ENCODE data around the gene PSMA7. TPM values are rescaled to one million over a fixed set of nuclear protein-coding genes. Genes with fewer than 3 reads are reported as not detected.
A peak's percentile ranks its signal among the peaks of the same experiment; 100 is the strongest.
"Not testable (repeated sequence)": the region's sequence is repeated elsewhere in the genome, so short reads cannot be mapped to it uniquely, and the experiment has no call there.

PSMA7 gene
- total RNA-seq, 2 experiments from 2014 or later: 333 to 352 TPM

DNA sequence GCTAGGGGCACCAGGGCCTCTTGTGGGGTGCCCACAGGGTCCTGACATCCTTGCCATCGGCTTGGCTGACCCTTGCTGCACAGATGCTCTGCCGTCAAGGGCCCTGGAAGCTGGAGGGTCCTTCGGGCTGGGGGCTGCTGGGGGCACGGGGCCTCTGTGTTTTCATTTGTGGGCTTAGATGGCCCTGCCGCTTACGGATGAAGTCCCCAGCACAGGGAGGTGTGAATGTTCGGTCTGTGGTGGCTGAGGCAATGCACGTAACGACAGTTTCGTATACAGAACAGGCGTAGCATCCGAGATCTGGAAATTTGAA, 14.8 kb upstream of the PSMA7 start:
- CTCF ChIA-PET: no interaction called here
- POLR2A ChIA-PET: no interaction called here
- H3K27ac Mint-ChIP-seq: no peak overlapping the region
- peaks cover 16% of the 10 kb centered on the region for H3K4me1 Mint-ChIP-seq (ENCODE audit: low read depth)
- peaks cover 3% of the 10 kb centered on the region for H3K9me3 Mint-ChIP-seq (ENCODE audit: insufficient read depth)
- H3K36me3 Mint-ChIP-seq (ENCODE audit: low read depth): peaks cover 36% of the 10 kb centered on the region
- H3K4me3 Mint-ChIP-seq: no peak overlapping the region
- DNase-seq (no peak), ATAC-seq (no peak)
- no peaks in the 10 kb centered on the region for H3K27me3 Mint-ChIP-seq (ENCODE audit: low read depth)

DNA sequence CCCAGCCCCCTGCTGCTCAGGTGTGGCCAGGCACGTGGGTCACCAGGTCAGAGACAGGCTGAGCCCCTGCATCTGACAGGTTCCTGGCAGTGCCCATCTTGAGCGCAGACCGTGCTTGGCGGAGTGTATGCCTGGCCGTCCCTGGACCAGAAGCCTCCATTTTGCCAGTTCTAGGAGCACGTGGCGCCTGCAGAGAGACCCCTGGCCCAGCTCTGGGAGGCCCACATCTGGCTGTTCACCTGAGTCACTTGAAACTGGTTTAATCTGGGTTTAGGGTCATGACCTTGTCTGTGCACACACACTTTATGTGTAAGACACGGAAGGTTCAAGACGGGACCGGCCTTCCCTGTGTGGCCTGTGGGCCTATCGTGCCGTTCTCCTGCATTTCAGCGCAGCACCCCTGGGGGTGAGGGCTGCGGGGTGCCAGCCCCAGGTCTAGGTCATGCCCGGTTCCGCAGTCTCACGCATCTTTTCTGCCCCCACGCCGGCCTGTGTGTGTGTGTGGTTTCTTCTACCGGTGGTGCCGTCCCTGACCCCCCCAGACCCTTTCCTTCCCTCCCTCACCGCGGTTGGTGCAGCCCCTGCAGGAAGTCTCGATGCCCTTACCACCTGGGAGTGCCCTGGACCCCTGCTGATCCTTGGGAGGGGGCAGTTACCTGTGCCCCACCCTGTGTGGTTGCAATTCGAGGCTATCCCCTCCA, 14.3 kb upstream of the PSMA7 start:
- ATAC-seq: no peak
- no peak for DNase-seq
- Mint-ChIP-seq H3K36me3 (ENCODE audit: low read depth) (peaks cover 41% of the 10 kb centered on the region), H3K4me3 (no peak overlapping the region), H3K27ac (no peak overlapping the region), H3K27me3 (ENCODE audit: low read depth) (no peaks in the 10 kb centered on the region), H3K4me1 (ENCODE audit: low read depth) (peaks cover 16% of the 10 kb centered on the region), H3K9me3 (ENCODE audit: insufficient read depth) (peaks cover 3% of the 10 kb centered on the region)
- POLR2A ChIA-PET: no interaction called here
- CTCF ChIA-PET: no interaction called here

DNA sequence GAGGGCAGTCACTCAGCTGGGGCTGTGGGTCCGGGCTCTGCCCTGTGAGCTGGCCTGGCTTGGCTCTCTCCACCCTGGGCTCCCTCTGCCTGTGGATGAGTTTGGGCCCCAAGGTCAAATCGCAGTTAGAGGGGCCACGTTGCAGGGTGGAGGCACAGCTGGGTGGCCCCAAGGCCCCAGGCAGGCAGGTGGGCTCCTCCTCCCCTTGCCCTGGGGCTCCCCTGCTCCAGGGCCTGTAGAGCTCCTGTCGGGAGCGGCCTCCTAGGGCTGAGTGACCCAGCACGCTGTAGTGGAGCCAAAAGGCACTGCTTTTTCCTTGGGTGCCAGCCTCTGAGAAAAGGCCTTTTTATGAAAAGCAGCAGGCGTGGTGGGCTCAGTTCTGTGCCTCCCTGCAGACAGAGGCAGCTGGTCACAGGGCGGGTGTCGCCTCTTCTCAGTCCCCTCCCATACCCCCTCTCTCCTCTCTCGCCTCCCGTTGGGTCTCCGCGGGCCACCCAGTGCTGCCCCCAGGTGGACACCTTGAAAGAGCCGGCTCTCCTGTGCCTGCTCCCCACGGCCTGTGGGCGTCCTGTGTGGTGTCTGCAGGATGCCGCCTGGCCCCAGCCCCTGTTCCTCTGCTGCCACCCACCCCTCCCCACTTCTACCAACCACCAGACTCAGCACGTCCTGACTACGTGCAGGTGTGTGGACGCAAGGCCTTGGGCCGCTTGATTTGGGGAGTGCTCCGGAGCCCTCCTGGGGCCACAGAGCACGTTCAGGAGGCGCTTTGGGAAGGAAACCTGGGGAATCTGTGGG, 13.6 kb upstream of the PSMA7 start:
- H3K27ac Mint-ChIP-seq: no peak overlapping the region
- ATAC-seq (peak; percentile 85), DNase-seq (peak; percentile 79)
- peaks cover 47% of the 10 kb centered on the region for H3K36me3 Mint-ChIP-seq (ENCODE audit: low read depth)
- peaks cover 3% of the 10 kb centered on the region for H3K9me3 Mint-ChIP-seq (ENCODE audit: insufficient read depth)
- ChIA-PET POLR2A (interaction anchor here (0.5 kb wide), 1 partner anchor 257 kb away, joined by 3 read pairs; no protein-coding TSS in a partner anchor), CTCF (interaction anchor here (1.1 kb wide), 2 partner anchors 12 to 146 kb away, joined by 4 to 5 read pairs; no protein-coding TSS in a partner anchor)
- H3K4me1 Mint-ChIP-seq (ENCODE audit: low read depth): peaks cover 16% of the 10 kb centered on the region
- no peaks in the 10 kb centered on the region for H3K27me3 Mint-ChIP-seq (ENCODE audit: low read depth)
- H3K4me3 Mint-ChIP-seq: no peak overlapping the region

DNA sequence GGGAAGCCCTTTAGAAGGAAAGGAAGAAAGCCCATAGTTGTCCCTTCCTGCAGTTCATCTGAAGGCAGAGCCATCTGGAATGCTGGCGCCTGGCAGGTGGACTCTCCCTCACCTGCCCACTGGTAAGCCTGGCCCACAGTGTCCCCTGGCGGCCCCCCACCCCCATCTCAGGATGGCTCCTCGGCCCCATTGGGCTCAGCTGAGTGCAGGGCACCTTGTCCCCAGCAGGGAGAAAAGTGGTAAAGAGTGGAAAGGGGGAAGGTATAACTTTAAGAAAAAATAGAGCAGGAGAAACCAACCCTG, 13.0 kb upstream of the PSMA7 start:
- ATAC-seq: no peak
- POLR2A ChIA-PET: interaction anchor here (0.5 kb wide), 1 partner anchor 256 kb away, joined by 3 read pairs; no protein-coding TSS in a partner anchor
- Mint-ChIP-seq H3K4me3 (no peak overlapping the region), H3K27ac (no peak overlapping the region), H3K4me1 (ENCODE audit: low read depth) (peaks cover 16% of the 10 kb centered on the region), H3K27me3 (ENCODE audit: low read depth) (no peaks in the 10 kb centered on the region), H3K36me3 (ENCODE audit: low read depth) (peaks cover 46% of the 10 kb centered on the region), H3K9me3 (ENCODE audit: insufficient read depth) (peaks cover 3% of the 10 kb centered on the region)
- DNase-seq: no peak
- CTCF ChIA-PET: interaction anchor here (1.1 kb wide), 2 partner anchors 12 to 145 kb away, joined by 4 to 5 read pairs; no protein-coding TSS in a partner anchor

DNA sequence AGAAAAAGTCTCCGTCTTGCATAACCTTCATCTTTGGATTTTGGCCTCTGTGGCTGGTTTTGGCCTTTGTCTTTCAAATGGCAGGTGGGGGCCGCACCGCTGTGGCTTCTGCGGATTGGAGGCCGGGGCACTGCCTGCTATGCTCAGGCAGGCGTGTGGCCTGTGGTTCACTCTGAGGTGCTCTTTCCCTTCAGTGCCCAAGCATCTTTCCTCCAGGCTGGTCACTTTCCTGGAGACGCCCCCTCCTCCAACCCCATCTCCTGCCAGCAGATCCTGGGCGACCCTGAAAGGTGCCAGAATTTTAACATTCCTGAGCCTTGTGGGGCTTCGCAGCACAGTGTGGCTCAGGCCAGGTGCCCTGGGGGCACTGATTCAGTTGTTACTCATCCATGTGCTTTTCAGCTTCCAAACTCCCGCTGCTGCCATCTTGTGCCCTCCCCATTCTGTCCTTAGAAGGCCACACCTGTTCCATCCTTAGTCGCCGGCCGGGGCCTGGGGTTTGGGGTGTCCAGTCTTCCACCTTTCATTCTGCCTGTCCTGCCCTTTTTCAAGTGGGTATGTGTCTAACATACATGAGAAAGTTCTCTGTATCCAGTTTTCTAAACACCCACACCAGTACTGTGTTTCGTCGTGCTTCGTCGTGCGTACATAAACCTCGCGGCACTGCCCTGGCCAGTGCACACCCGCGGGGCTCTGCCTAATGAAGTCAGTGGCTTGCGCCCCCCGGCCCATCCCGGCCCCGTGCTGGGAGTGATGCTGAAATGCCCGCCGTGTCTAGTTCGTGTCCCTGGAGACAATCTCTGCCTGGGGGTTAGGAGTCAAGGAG, 12.4 kb upstream of the PSMA7 start:
- H3K9me3 Mint-ChIP-seq (ENCODE audit: insufficient read depth): peaks cover 3% of the 10 kb centered on the region
- CTCF ChIA-PET: interaction anchor here (1.1 kb wide), 2 partner anchors 11 to 145 kb away, joined by 4 to 5 read pairs; no protein-coding TSS in a partner anchor
- H3K27me3 Mint-ChIP-seq (ENCODE audit: low read depth): no peaks in the 10 kb centered on the region
- POLR2A ChIA-PET: no interaction called here
- peaks cover 43% of the 10 kb centered on the region for H3K36me3 Mint-ChIP-seq (ENCODE audit: low read depth)
- no peak overlapping the region for H3K4me3 Mint-ChIP-seq
- peaks cover 15% of the 10 kb centered on the region for H3K4me1 Mint-ChIP-seq (ENCODE audit: low read depth)
- H3K27ac Mint-ChIP-seq: no peak overlapping the region
- ATAC-seq: no peak
- no peak for DNase-seq

DNA sequence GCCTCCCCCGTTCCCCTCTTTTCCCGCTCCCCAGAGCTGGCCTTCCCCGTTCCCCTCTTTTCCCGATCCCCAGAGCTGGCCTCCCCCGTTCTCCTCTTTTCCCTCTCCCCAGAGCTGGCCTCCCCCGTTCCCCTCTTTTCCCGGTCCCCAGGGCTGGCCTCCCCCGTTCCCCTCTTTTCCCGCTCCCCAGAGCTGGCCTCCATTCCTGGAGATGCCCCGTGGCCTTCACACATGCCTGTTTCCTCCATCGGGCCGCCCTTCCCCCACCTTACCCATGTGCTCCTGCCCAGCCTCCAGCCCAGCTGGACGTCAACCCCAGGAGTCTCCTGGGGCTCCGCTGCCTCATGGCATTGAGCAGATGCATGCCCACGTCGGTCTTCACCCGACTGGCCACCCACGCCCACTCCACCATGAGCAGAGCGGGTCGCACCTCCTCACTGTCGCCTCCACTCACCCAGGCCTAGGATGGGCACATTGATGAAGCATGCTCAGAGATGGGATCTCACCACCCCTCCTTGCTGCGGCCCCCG, 8.7 kb upstream of the PSMA7 start:
- ChIA-PET POLR2A (no interaction called here), CTCF (no interaction called here)
- Mint-ChIP-seq H3K27ac (no peak overlapping the region), H3K4me1 (ENCODE audit: low read depth) (peaks cover 3% of the 10 kb centered on the region), H3K9me3 (ENCODE audit: insufficient read depth) (peaks cover 3% of the 10 kb centered on the region), H3K4me3 (no peak overlapping the region), H3K36me3 (ENCODE audit: low read depth) (peaks cover 34% of the 10 kb centered on the region), H3K27me3 (ENCODE audit: low read depth) (no peaks in the 10 kb centered on the region)
- DNase-seq (no peak), ATAC-seq (no peak)

DNA sequence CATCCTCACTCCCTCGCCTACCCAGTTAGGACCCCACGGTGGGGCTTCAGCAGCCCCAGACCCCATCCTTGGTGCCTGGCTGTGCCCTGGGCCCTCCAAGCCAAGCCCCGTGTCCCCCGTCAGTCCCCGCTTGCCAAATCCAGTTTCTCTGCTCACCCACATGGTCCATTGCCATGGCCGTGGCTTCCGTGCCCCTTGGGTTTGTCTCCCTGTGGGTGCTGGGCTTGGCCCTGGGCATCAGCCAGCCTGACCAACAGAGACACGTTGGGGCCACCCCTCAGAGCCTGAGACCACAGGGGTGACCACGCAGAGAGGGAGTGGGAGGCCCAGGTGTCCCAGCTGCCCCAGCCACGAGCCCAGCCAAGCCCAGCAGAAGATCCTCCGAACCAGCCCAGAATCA, 8.0 kb upstream of the PSMA7 start:
- H3K4me1 Mint-ChIP-seq (ENCODE audit: low read depth): peaks cover 3% of the 10 kb centered on the region
- ATAC-seq: no peak
- H3K27ac Mint-ChIP-seq: no peak overlapping the region
- H3K4me3 Mint-ChIP-seq: no peak overlapping the region
- POLR2A ChIA-PET: no interaction called here
- H3K27me3 Mint-ChIP-seq (ENCODE audit: low read depth): no peaks in the 10 kb centered on the region
- CTCF ChIA-PET: no interaction called here
- H3K9me3 Mint-ChIP-seq (ENCODE audit: insufficient read depth): peaks cover 3% of the 10 kb centered on the region
- H3K36me3 Mint-ChIP-seq (ENCODE audit: low read depth): peaks cover 34% of the 10 kb centered on the region
- no peak for DNase-seq

DNA sequence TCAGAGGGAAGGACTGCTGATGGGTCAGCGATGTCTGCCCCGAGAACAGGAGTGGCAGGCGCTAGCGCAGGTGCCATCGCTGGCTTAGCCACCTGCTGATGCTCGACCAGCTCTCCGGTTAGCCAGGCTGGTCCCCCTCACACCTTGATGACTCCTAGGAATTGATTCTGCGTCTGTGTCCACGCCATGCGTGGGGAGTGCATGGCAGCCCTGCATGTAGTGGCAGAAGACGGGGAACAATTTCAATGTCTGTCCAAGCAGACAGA, 7.0 kb upstream of the PSMA7 start:
- Mint-ChIP-seq H3K27ac (no peak overlapping the region), H3K36me3 (ENCODE audit: low read depth) (peaks cover 35% of the 10 kb centered on the region), H3K27me3 (ENCODE audit: low read depth) (no peaks in the 10 kb centered on the region), H3K4me1 (ENCODE audit: low read depth) (peaks cover 8% of the 10 kb centered on the region), H3K9me3 (ENCODE audit: insufficient read depth) (peaks cover 3% of the 10 kb centered on the region), H3K4me3 (no peak overlapping the region)
- CTCF ChIA-PET: no interaction called here
- no peak for ATAC-seq
- POLR2A ChIA-PET: no interaction called here
- no peak for DNase-seq

DNA sequence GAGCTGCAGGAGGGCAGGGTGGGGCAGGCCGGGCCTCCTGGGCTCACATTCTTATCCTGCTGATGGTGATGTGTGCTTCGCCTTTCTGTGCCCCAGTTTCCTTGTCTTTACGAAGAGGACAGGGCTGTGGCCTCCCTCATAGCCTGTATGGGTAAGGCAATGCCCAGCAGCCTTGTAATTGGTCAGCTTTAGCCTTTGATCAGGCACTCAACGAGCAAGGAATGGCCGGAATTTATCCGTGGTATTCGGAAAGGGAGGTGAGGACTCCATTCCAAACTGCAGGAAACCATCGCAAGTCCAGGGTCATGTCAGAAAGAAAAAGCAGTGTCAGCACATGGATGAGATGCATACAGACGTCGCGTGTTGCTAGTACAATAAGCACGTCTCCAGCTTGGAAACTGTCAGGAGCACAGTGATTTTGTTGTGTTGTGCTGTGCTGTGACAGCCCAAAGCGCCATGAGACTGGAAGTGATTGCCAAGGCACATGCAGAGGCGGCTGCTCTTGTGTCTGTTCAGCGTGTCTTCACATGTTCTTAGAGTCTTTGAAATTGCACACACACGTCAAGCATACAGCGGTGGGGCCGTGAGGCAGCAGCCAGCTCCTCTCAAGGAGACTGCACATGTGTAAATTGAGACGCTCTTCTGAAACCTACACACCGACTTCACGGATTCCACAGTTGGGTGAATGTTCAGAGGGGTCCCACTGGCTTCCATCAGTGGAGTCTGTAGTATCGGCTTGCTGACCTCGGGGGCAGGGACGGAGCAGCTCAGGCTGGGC, 6.5 kb upstream of the PSMA7 start:
- no peak overlapping the region for H3K27ac Mint-ChIP-seq
- ATAC-seq (no peak), DNase-seq (no peak)
- H3K9me3 Mint-ChIP-seq (ENCODE audit: insufficient read depth): peaks cover 3% of the 10 kb centered on the region
- H3K4me3 Mint-ChIP-seq: no peak overlapping the region
- peaks cover 14% of the 10 kb centered on the region for H3K4me1 Mint-ChIP-seq (ENCODE audit: low read depth)
- peaks cover 35% of the 10 kb centered on the region for H3K36me3 Mint-ChIP-seq (ENCODE audit: low read depth)
- POLR2A ChIA-PET: no interaction called here
- CTCF ChIA-PET: no interaction called here
- H3K27me3 Mint-ChIP-seq (ENCODE audit: low read depth): no peaks in the 10 kb centered on the region

DNA sequence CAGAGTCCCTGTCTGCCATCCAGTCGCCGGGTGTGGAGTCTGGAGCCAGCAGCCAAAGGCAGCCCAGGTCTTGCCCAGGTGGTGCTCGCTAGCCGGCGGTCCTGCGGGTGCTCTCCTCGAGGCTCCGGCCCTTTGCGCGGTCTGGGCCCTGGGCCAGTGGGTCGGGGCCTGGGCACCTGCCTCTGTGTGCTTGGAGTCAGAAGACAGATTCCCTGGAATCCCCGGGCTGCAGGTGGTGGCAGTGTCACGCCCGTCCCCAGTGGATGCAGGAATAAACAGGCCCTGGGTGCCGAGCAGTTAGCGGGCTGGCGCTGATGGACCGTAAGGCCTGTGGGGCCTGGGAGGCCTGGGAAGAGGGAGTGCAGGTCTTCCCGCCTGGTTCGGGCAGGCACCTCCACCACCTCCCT, 5.7 kb upstream of the PSMA7 start:
- Mint-ChIP-seq H3K9me3 (ENCODE audit: insufficient read depth) (peaks cover 3% of the 10 kb centered on the region), H3K27ac (no peak overlapping the region), H3K36me3 (ENCODE audit: low read depth) (peaks cover 31% of the 10 kb centered on the region), H3K4me1 (ENCODE audit: low read depth) (peaks cover 18% of the 10 kb centered on the region), H3K27me3 (ENCODE audit: low read depth) (no peaks in the 10 kb centered on the region), H3K4me3 (no peak overlapping the region)
- CTCF ChIA-PET: no interaction called here
- DNase-seq (no peak), ATAC-seq (no peak)
- POLR2A ChIA-PET: no interaction called here

DNA sequence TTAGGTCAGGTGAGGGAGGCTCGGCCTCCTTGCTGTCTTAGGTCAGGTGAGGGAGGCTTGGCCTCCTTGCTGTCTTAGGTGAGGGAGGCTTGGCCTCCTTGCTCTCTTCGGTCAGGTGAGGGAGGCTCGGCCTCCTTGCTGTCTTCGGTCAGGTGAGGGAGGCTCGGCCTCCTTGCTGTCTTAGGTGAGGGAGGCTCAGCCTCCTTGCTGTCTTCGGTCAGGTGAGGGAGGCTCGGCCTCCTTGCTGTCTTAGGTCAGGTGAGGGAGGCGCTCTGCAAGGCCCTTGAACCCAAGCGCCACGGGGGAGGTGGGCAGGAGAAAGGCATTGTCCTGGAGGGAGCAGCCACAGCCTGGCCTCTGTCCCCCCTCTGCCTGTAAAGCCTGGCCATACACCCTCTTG, 5.2 kb upstream of the PSMA7 start:
- DNase-seq; H3K27me3 Mint-ChIP-seq (ENCODE audit: low read depth); H3K4me3 Mint-ChIP-seq; CTCF ChIA-PET; H3K9me3 Mint-ChIP-seq (ENCODE audit: insufficient read depth); POLR2A ChIA-PET; ATAC-seq; H3K27ac Mint-ChIP-seq: not testable (repeated sequence)
- Mint-ChIP-seq H3K36me3 (ENCODE audit: low read depth) (peaks cover 26% of the 10 kb centered on the region), H3K4me1 (ENCODE audit: low read depth) (peaks cover 18% of the 10 kb centered on the region)

All from activated CD8-positive, alpha-beta T cell treated with anti-CD3 and anti-CD28 coated beads, Interleukin-2, amount 10 ng/mL, durations not matched to agents 7 days and 5 days (primary cell).